Measurements from ENCODE around the gene CRBN.

CRBN gene

DNA sequence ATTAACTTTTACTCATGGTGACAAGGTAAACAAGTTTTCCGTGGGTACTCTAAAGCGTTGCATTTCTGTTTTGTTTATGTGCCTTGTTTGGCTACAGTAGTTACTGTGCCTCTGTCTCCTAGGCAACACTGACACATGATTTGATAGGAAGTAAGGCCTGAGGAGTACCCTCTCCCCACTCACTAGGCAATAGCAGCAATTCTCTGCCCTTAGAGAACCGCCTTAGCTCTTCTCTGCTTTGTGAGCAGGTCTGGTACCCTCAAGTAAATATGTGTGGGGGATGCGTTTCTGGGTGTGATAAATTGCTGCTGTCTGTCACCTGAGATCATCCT, 69.2 kb downstream of the CRBN start, which contains the start of gene IL5RA:
Gene IL5RA (minus strand): TSS at position 76 of the 332 bp plus-strand sequence. CDS start 5,390 bp downstream, outside the sequence.
- DNase-seq (ENCODE audit: low read depth): no peak

DNA sequence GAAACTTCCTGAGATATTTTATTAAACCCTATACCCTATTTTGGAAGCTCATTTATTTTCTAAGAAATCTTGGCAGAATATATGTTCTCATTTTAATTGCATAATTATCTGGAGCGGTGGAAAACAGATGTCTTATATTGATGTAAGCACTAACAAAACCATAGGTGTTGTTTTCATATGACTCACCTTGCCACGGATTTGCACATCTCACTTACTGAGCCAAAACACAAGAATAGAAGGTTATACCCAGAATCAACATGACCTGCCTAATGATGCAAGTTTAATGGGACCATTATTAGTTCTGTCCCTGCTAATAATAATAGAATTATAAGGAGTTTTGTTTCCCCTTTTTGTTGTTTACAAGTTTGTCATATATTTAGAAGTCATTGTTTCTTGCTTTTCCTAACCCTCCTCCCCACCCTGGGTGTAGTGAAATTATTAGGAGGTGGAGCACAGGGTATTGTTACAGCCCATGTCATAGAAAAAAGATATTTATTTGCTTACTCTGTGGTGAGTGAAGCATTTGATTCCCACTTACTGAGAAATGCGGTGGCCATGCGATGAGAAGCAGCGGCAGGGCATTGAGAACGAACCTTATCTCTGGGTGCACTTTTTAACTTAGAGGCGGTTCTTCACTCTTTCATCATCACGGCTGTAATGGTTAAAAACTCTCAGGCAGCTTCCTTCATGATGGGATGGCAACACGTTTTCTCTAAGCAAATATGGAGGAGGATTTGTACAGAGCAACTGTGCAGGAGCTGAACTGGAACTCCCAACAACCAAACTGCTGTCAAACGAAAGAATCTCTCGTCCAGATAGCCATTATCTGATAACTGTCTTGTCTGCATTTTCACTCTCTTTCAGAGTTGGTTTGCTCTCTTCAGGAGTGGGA, 69.8 kb downstream of the CRBN start:
- DNase-seq (ENCODE audit: low read depth): no peak

DNA sequence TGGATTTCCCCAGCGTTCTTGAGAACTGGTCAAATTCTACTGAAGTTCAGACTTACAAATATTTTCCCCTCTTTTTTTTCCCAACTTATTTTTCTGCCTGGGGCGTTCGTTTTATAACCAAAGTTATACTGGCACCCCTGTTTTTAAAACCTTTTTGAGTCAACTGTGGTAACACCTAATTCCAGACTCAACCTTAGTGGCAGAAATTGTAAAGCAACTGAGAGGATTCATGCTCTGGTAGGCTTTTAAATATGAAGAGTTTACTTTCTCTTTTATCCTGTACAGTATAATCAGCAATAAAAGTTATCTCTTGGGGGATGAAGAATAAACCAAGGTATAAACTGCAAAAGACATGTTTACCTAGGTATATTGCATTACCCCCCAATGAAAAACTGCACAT, 71.6 kb downstream of the CRBN start:
- no peak for DNase-seq (ENCODE audit: low read depth)

DNA sequence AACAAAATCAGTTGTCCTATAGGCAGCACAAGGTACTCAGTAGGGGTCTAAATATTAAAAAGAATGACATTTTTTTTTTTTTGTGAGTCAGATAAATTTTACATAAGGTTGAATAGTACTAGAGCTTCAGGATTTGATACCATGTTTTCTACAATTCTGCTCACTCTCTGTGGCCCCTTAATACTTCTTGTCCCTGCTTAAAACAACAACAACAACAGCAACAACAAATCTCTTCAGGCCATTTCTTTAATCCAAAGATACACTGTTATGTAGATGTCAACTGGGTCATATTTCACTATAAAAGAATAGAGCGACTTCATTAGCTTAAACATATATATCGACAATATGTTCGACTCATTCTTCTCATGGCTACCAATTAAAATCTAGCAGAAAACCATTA, 72.3 kb downstream of the CRBN start:
- no peak for DNase-seq (ENCODE audit: low read depth)

DNA sequence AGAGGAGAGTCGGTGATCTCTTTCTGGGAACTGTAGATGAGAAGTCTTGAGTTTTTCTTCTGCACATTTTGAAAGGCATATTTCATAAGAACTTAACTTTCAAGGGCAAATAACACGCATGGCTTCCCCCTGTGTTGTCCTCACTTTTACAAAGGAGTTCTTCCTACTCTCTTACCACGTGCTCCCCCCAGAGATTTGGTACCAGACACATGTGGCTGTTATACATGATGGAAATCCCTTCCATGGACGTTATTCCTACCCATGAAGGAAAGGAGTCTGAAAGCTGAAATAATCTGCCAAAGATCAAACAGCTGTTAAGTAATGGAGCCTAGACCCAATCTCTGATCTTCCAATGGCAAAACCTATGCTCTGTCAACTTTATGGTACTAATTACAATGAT, 73.7 kb downstream of the CRBN start:
- no peak for DNase-seq (ENCODE audit: low read depth)

DNA sequence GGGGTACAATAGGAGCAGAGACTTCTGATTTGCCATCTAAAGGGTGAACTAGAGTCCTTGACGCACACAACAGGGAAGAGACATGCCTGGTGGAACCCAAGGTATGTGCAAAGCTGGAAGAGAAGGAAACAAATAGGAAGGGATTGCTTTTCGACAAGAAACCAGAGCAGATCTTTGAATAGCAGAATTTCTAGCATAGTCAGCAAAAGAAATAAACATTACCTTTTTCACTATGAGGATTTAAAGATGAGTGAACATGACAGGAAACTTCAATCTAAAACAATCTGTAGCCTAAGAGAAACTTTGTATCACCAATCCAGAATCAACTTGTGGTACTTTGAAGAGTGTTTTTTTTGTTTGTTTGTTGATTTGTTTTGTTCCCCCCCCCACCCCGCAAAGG, 74.2 kb downstream of the CRBN start:
- no peak for DNase-seq (ENCODE audit: low read depth)

DNA sequence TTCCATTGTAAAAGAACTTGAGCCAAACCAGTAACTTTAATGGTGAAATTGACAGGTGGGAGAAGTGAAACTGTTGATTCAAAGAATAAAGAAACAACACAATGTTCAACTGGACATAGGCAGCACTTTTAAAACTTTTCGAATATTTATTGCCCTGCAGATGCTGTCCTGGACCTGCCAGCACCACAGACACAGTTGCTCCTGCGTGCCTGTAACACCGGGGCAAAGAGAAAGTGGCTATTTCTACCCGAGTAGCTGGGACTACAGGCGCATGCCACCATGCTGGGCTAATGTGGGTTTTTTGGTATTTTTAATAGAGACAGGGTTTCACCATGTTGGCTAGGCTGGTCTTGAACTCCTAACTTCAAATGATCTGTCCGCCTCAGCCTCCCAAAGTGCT, 76.7 kb downstream of the CRBN start:
- no peak for DNase-seq (ENCODE audit: low read depth)

DNA sequence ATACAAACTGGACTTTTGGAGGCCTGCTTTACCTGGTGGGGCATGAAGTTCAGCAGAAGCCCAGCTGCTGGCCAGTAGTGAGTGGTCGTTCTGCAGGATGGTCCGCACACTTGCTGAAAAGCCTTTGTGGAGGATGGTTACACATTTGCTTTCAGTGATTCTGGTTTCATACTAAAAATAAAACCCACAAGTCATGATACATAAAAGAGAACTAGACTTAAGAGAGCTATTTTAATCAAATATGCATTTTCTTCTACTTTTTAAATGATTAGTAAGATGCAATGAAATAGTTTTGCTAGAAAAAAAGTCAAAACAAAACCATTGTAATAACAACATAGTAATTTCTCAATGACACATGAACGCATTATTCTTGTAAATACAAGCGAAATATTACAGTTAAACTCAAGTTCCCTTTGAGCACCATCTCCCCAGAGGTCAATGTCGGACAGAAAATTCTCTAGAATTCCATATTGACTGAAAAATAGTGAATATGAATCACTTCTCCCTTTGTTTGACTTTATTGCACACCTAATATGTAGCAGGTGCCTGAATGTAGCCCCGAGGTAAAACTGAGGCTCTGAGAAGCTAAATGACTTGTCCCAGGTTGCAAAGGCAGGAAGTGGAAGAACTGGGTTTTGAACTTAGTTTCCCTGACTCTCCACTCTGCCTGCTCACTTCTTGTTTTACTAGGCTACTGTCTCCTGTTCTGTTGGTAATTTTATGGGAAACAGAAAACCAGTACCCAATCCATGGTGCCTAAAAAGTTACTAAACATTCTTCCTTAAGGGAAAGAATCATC, 77.6 kb downstream of the CRBN start:
- DNase-seq (ENCODE audit: low read depth): no peak
